CD4-positive, alpha-beta memory T cell (primary cell): ENCODE results near the gene PARS2. TPM values are rescaled to one million over a fixed set of nuclear protein-coding genes. Genes with fewer than 3 reads are reported as not detected.

Source experiments
- CTCF ChIA-PET: fragments of 350-600 bp; sonication (Branson Sonifier 250); formaldehyde crosslinking; loops from one replicate; lab custom pipeline; 2021; ENCODE audit warnings: inconsistent platforms; ENCODE audit not compliant: partially characterized antibody; lab: Charles Lee
- POLR2A ChIA-PET: fragments of 350-600 bp; sonication (Branson Sonifier 250); formaldehyde crosslinking; loops from one replicate; lab custom pipeline; 2021; ENCODE audit not compliant: partially characterized antibody; lab: Charles Lee
- DNase-seq, 5 donors: peaks; one replicate each; pipeline versions ENCODE4 v3.0.0 to v3.0.0-alpha.2; 2020 to 2022; ENCODE audit warnings: mixed read lengths in 1 of 5
- H3K27ac ChIP-seq: one replicate; pipeline ENCODE4 v1.7.0; 2013; ENCODE audit warnings: low read depth, low read length
- H3K27me3 ChIP-seq: 2 replicates; pipeline ENCODE4 v1.7.0; 2013; ENCODE audit warnings: mild to moderate bottlenecking, low read length, moderate library complexity; ENCODE audit not compliant: insufficient read depth
- H3K36me3 ChIP-seq: 2 replicates; pipeline ENCODE4 v1.7.0; 2013; ENCODE audit warnings: mild to moderate bottlenecking, low read length, moderate library complexity; ENCODE audit not compliant: insufficient read depth
- H3K4me1 ChIP-seq: 2 replicates; pipeline ENCODE4 v1.7.0; 2013; ENCODE audit warnings: mild to moderate bottlenecking, low read length, moderate library complexity; ENCODE audit not compliant: insufficient read depth
- H3K4me3 ChIP-seq, 2 donors: one replicate each; pipeline ENCODE4 v1.7.0; 2013; ENCODE audit warnings: low read length in 2 of 2, mild to moderate bottlenecking in 1 of 2
- H3K9me3 ChIP-seq, 2 donors: one replicate each; pipeline ENCODE4 v1.7.0; 2013; ENCODE audit warnings: low read length in 2 of 2, control low read depth in 1 of 2; ENCODE audit not compliant: control insufficient read depth in 1 of 2
- H3K27ac Mint-ChIP-seq, 7 donors: one replicate each; pipeline ENCODE4 v1.8.0; 2020 to 2021; ENCODE audit warnings: mixed read lengths in 7 of 7, mild to moderate bottlenecking in 6 of 7, inconsistent platforms in 3 of 7, moderate library complexity in 3 of 7
- H3K27me3 Mint-ChIP-seq, 2 donors: one replicate each; pipeline ENCODE4 v1.8.0; 2020 to 2021; ENCODE audit warnings: mixed read lengths in 2 of 2
- H3K36me3 Mint-ChIP-seq, 2 donors: one replicate each; pipeline ENCODE4 v1.8.0; 2020 to 2021; ENCODE audit warnings: mixed read lengths in 2 of 2, inconsistent platforms in 1 of 2, mild to moderate bottlenecking in 1 of 2
- H3K4me1 Mint-ChIP-seq, 4 donors: one replicate each; pipeline ENCODE4 v1.8.0; 2020 to 2021; ENCODE audit warnings: mixed read lengths in 4 of 4, mild to moderate bottlenecking in 1 of 4
- H3K4me3 Mint-ChIP-seq, 8 donors: one replicate each; pipeline ENCODE4 v1.8.0; 2020 to 2021; ENCODE audit warnings: mixed read lengths in 8 of 8, mild to moderate bottlenecking in 7 of 8, moderate library complexity in 6 of 8, inconsistent platforms in 3 of 8
- H3K9me3 Mint-ChIP-seq, 8 donors: one replicate each; pipeline ENCODE4 v1.8.0; 2020 to 2021; ENCODE audit warnings: mixed read lengths in 8 of 8, mild to moderate bottlenecking in 5 of 8, inconsistent platforms in 3 of 8, moderate library complexity in 1 of 8
- intact Hi-C: fragments of 100-400 bp; cut with micrococcal nuclease; formaldehyde crosslinking; loops from one replicate; pipeline ENCODE4 v1.15.1; 2023
- polyA plus RNA-seq, 2 donors: library from polyadenylated mRNA; unstranded; fragments of 300-500 nt; fragmentation: Illumina TruSeq; gene quantifications; one replicate each; pipeline ENCODE4 v1.2.3, GENCODE V29; 2021
- total RNA-seq, 2 experiments: library from RNA; stranded (reverse); gene quantifications; one replicate each; pipeline ENCODE4 v1.2.3, GENCODE V29; 2021

PARS2 gene
- total and polyA plus RNA-seq, 4 experiments from 2014 or later: 0.42 to 6.0 (median 4.5) TPM

GRCh38 chr1:54714881-54715492 lies 49.3 kb downstream of the PARS2 start:
- Histone ChIP-seq H3K4me1 (peaks cover 17% of the 10 kb centered on the region), H3K4me3 (peak overlapping the region; percentile 76 to 96), H3K36me3 (peaks cover 5% of the 10 kb centered on the region), H3K27me3 (no peaks in the 10 kb centered on the region), H3K27ac (peak overlapping the region; percentile 78), H3K9me3 (no peaks in the 10 kb centered on the region)
- no peak for DNase-seq
- Mint-ChIP-seq H3K27ac (peak overlapping the region; percentile 47 to 98 (median 94)), H3K4me1 (peaks cover 22 to 38% (median 31%) of the 10 kb centered on the region in 4 donors), H3K4me3 (peak overlapping the region; percentile 78 to 93 (median 91)), H3K27me3 (no peaks in the 10 kb centered on the region), H3K36me3 (peaks cover 13 to 23% of the 10 kb centered on the region in 2 donors), H3K9me3 (peaks cover 0 to 1% (median 0%) of the 10 kb centered on the region in 8 donors)
- POLR2A ChIA-PET: interaction anchor here (0.6 to 2.6 kb wide), 6 partner anchors 49 to 1520 kb away, joined by 3 to 18 read pairs (median 6); partner anchors contain the start of genes IFT25, PARS2, TCEANC2 and TMEM59
- CTCF ChIA-PET: interaction anchor here (0.8 to 2.2 kb wide), 4 partner anchors 12 to 661 kb away, joined by 3 to 6 read pairs (median 3); partner anchors contain the start of genes TCEANC2 and TTC22
- intact Hi-C loops: loop anchor here (1.0 to 5.0 kb wide), 4 partner anchors 49 to 877 kb away; partner anchors contain the start of genes NDC1, PARS2 and TTC22

- Mint-ChIP-seq H3K27me3 (peaks cover 5 to 16% of the 10 kb centered on the region in 2 donors), H3K4me1 (peaks cover 10 to 20% (median 15%) of the 10 kb centered on the region in 4 donors), H3K4me3 (no peak overlapping the region), H3K9me3 (peaks cover 0 to 1% (median 0%) of the 10 kb centered on the region in 8 donors), H3K27ac (no peak overlapping the region), H3K36me3 (peaks cover 0 to 6% of the 10 kb centered on the region in 2 donors)
- H3K27me3 ChIP-seq: no peaks in the 10 kb centered on the region
- no peaks in the 10 kb centered on the region for H3K9me3 ChIP-seq
- H3K4me1 ChIP-seq: peaks cover 11% of the 10 kb centered on the region
- H3K27ac ChIP-seq: no peak overlapping the region
- no peak overlapping the region for H3K4me3 ChIP-seq
- no peak for DNase-seq
- intact Hi-C loops: no loop called here
- H3K36me3 ChIP-seq: no peaks in the 10 kb centered on the region
- POLR2A ChIA-PET: no interaction called here
- CTCF ChIA-PET: no interaction called here
Observed at GRCh38 chr1:54711536-54711935, 52.8 kb downstream of the PARS2 start.

GRCh38 chr1:54710841-54711240 lies 53.5 kb downstream of the PARS2 start:
- H3K4me1 Mint-ChIP-seq: peaks cover 5 to 13% (median 9%) of the 10 kb centered on the region in 4 donors
- H3K27ac Mint-ChIP-seq: peak overlapping the region in 1 of 7 donors; percentile 9
- intact Hi-C loops: no loop called here

GRCh38 chr1:54710434-54710833 lies 53.9 kb downstream of the PARS2 start:
- Mint-ChIP-seq H3K27ac (no peak overlapping the region), H3K4me3 (peak overlapping the region in 1 of 8 donors; percentile 21), H3K9me3 (peaks cover 0 to 1% (median 0%) of the 10 kb centered on the region in 8 donors), H3K27me3 (peaks cover 7 to 16% of the 10 kb centered on the region in 2 donors), H3K4me1 (peaks cover 5 to 10% (median 7%) of the 10 kb centered on the region in 4 donors), H3K36me3 (no peaks in the 10 kb centered on the region)
- ChIA-PET CTCF (no interaction called here), POLR2A (no interaction called here)
- intact Hi-C loops: no loop called here
- H3K36me3 ChIP-seq: no peaks in the 10 kb centered on the region
- H3K9me3 ChIP-seq: no peaks in the 10 kb centered on the region
- no peaks in the 10 kb centered on the region for H3K27me3 ChIP-seq
- peaks cover 6% of the 10 kb centered on the region for H3K4me1 ChIP-seq
- H3K4me3 ChIP-seq: no peak overlapping the region
- no peak for DNase-seq
- H3K27ac ChIP-seq: no peak overlapping the region

More at GRCh38 chr1:54710841-54711240, 53.5 kb downstream of the PARS2 start:
- ChIA-PET CTCF (no interaction called here), POLR2A (no interaction called here)
- no peak overlapping the region for H3K27ac ChIP-seq
- H3K27me3 Mint-ChIP-seq: peaks cover 5 to 16% of the 10 kb centered on the region in 2 donors
- no peaks in the 10 kb centered on the region for H3K27me3 ChIP-seq
- no peaks in the 10 kb centered on the region for H3K36me3 ChIP-seq
- H3K4me3 ChIP-seq: no peak overlapping the region
- no peaks in the 10 kb centered on the region for H3K36me3 Mint-ChIP-seq
- peaks cover 6% of the 10 kb centered on the region for H3K4me1 ChIP-seq
- peak overlapping the region in 1 of 8 donors; percentile 12 for H3K4me3 Mint-ChIP-seq
- no peaks in the 10 kb centered on the region for H3K9me3 ChIP-seq
- H3K9me3 Mint-ChIP-seq: peaks cover 0 to 1% (median 0%) of the 10 kb centered on the region in 8 donors
- no peak for DNase-seq

GRCh38 chr1:54709547-54710292 lies 54.6 kb downstream of the PARS2 start:
- Histone ChIP-seq H3K9me3 (no peaks in the 10 kb centered on the region), H3K27ac (no peak overlapping the region), H3K4me3 (no peak overlapping the region), H3K4me1 (no peaks in the 10 kb centered on the region), H3K36me3 (no peaks in the 10 kb centered on the region), H3K27me3 (no peaks in the 10 kb centered on the region)
- Mint-ChIP-seq H3K4me3 (no peak overlapping the region), H3K9me3 (peaks cover 0 to 1% (median 0%) of the 10 kb centered on the region in 8 donors), H3K4me1 (peaks cover 0 to 5% (median 1%) of the 10 kb centered on the region in 4 donors), H3K27me3 (peaks cover 11 to 16% of the 10 kb centered on the region in 2 donors), H3K36me3 (no peaks in the 10 kb centered on the region), H3K27ac (no peak overlapping the region)
- POLR2A ChIA-PET: no interaction called here
- CTCF ChIA-PET: no interaction called here
- intact Hi-C loops: no loop called here
- no peak for DNase-seq

GRCh38 chr1:54708385-54708784 lies 55.9 kb downstream of the PARS2 start:
- DNase-seq: no peak
- ChIA-PET CTCF (no interaction called here), POLR2A (interaction anchor here (1.0 kb wide), 1 partner anchor 14 kb away, joined by 3 read pairs; no protein-coding TSS in a partner anchor)
- H3K4me3 Mint-ChIP-seq: no peak overlapping the region
- no peaks in the 10 kb centered on the region for H3K27me3 ChIP-seq
- no peaks in the 10 kb centered on the region for H3K36me3 ChIP-seq
- H3K9me3 ChIP-seq: no peaks in the 10 kb centered on the region
- no peak overlapping the region for H3K4me3 ChIP-seq
- no peak overlapping the region for H3K27ac ChIP-seq
- H3K9me3 Mint-ChIP-seq: peaks cover 0 to 1% (median 0%) of the 10 kb centered on the region in 8 donors
- H3K4me1 Mint-ChIP-seq: no peaks in the 10 kb centered on the region
- intact Hi-C loops: no loop called here
- no peak overlapping the region for H3K27ac Mint-ChIP-seq
- H3K4me1 ChIP-seq: no peaks in the 10 kb centered on the region
- H3K36me3 Mint-ChIP-seq: no peaks in the 10 kb centered on the region
- peaks cover 13 to 18% of the 10 kb centered on the region in 2 donors for H3K27me3 Mint-ChIP-seq
